Stimulated activated CD8-positive, alpha-beta memory T cell treated with anti-CD3 and anti-CD28 coated beads, Interleukin-12 subunit alpha, Interleukin-12 subunit beta, amount 100 ng/mL, for 1 hour (primary cell): ENCODE measurements around the gene FARSB.
"Not testable (repeated sequence)": the region's sequence is repeated elsewhere in the genome, so short reads cannot be mapped to it uniquely, and the experiment has no call there.

Experiments used
- DNase-seq: peaks from one replicate; pipeline ENCODE4 v3.0.0-alpha.2; 2020; ENCODE audit warnings: low read depth

Gene FARSB

GRCh38 chr2:222604749-222605515 lies 51.0 kb downstream of the FARSB start:
- no peak for DNase-seq

- no peak for DNase-seq
Measured at GRCh38 chr2:222603501-222603900, 52.4 kb downstream of the FARSB start.

GRCh38 chr2:222598611-222599010 lies 57.3 kb downstream of the FARSB start:
- no peak for DNase-seq

- DNase-seq, result no peak
Measured at GRCh38 chr2:222595581-222595980, 60.3 kb downstream of the FARSB start.

GRCh38 chr2:222594679-222595078 lies 61.2 kb downstream of the FARSB start:
- DNase-seq, result no peak

GRCh38 chr2:222592176-222592575 lies 63.7 kb downstream of the FARSB start:
- no peak for DNase-seq

- DNase-seq, result no peak
Measured at GRCh38 chr2:222591661-222592060, 64.2 kb downstream of the FARSB start.

- not testable (repeated sequence) for DNase-seq
Measured at GRCh38 chr2:222584589-222584988, 71.3 kb downstream of the FARSB start.

- no peak for DNase-seq
Measured at GRCh38 chr2:222582928-222583327, 73.0 kb downstream of the FARSB start.

- DNase-seq, result no peak
Measured at GRCh38 chr2:222577341-222577740, 78.6 kb downstream of the FARSB start.

- DNase-seq, result no peak
Measured at GRCh38 chr2:222576171-222577081, 79.5 kb downstream of the FARSB start.

- no peak for DNase-seq
Measured at GRCh38 chr2:222575618-222576017, 80.3 kb downstream of the FARSB start.

- no peak for DNase-seq
Measured at GRCh38 chr2:222572751-222573174, 83.1 kb downstream of the FARSB start.

- no peak for DNase-seq
Measured at GRCh38 chr2:222572264-222572721, 83.6 kb downstream of the FARSB start.

GRCh38 chr2:222569826-222570225 lies 86.1 kb downstream of the FARSB start:
- DNase-seq, result no peak

- DNase-seq, result no peak
Measured at GRCh38 chr2:222568865-222569264, 87.0 kb downstream of the FARSB start.

GRCh38 chr2:222566229-222566628 lies 89.7 kb downstream of the FARSB start:
- no peak for DNase-seq

- no peak for DNase-seq
Measured at GRCh38 chr2:222563936-222564335, 92.0 kb downstream of the FARSB start.

GRCh38 chr2:222563106-222563718 lies 92.7 kb downstream of the FARSB start:
- no peak for DNase-seq

GRCh38 chr2:222561817-222562645 lies 93.9 kb downstream of the FARSB start:
- no peak for DNase-seq

- DNase-seq, result no peak
Measured at GRCh38 chr2:222561151-222561550, 94.7 kb downstream of the FARSB start.

GRCh38 chr2:222554517-222554916 lies 101.4 kb downstream of the FARSB start:
- DNase-seq, result no peak
